T-helper 9 cell (primary cell): ENCODE data around the gene UNC5A.

ENCODE experiments used
- DNase-seq: peaks from one replicate; pipeline ENCODE4 v3.0.0-alpha.2; 2020
- total RNA-seq, 2 donors: gene quantifications; one replicate each; lab custom pipeline; 2026; lab: John Stamatoyannopoulos, UW

Gene UNC5A
- total RNA-seq: 0 to 0.07 reads per million in 2 donors

DNA sequence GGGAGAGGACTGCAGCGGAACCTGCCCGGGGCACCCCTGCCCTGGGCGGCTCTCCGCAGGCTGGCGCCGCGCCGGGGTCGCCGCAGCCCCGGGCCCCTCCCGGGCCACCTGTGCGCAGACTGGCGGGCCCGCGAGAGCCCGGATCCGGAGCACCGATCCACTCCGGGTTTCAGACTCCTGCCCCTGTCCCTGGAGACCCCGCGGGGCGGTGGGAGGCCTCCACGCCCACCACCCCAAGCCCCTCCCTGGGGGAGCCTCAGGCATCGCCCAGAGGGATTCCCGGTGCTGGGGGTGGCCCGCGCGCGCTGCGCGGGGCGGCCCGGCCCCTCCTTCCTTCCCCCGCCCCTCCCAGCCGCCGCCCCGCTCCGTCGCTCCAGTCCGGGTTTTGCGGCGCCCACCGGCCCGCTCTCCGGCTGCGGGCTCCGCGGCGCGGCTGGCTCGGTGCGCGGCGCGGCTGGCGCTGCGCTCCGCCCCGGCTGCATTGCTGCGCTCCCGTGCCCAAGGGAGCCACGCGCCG, at the start of gene UNC5A:
Gene UNC5A, plus strand, starts transcription at position 479 of the 517 bp plus-strand sequence. CDS start 192 bp downstream, outside the sequence.
- peak; percentile 48 for DNase-seq

DNA sequence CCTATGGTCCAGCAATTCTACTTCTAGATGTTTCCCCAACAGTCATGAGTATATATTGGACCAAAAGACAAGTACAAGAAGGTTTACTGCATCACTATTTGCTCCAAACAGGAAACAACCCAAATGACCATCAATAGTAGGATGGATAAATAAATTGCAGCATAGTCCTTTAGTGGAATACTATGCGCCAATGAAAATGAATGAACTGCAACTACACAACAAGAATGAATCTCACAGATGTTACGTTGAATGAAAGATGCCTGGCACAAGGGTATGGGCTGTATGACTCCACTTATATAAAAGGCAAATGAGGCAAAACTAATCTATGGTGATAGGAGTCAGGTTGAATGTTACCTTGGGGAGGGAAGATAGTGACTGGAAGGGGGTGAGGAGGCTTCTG, 48.6 kb upstream of the UNC5A start:
- no peak for DNase-seq

DNA sequence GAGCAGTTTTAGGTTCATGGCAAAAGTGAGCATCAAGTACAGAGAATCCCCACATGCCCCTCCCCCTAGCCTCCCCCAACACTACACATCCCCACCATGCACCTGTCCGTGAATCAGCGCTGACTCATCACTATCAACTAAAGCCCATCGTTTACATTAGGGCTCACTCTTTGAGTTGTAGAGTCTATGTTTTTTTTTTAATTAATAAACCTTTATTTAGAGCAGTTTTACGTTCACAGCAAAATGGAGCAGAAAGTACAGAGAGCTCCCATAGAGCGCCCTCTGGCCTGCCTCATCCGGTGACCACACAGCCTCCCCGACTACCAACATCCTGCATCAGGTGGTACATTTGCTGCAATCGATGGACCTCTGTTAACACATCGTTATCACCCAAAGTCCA, 47.9 kb upstream of the UNC5A start:
- DNase-seq: no peak

DNA sequence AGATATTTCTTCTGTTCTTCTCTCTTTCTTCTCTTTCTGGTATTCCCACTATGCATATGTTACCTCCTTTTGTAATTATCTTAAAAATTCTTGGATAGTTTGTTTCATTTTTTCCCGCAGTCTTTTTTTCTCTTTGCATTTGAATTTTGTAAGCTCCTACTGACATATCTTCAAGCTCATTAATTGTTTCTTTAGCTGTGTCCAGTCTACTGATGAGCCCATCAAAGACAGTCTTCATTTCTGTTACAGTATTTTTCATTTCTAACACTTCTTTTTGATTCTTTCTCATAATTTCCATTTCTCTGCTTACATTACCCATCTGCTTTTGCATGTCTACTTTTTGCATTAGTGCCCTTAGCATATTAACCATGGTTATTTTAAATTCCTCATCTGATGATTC, 44.7 kb upstream of the UNC5A start:
- no peak for DNase-seq

DNA sequence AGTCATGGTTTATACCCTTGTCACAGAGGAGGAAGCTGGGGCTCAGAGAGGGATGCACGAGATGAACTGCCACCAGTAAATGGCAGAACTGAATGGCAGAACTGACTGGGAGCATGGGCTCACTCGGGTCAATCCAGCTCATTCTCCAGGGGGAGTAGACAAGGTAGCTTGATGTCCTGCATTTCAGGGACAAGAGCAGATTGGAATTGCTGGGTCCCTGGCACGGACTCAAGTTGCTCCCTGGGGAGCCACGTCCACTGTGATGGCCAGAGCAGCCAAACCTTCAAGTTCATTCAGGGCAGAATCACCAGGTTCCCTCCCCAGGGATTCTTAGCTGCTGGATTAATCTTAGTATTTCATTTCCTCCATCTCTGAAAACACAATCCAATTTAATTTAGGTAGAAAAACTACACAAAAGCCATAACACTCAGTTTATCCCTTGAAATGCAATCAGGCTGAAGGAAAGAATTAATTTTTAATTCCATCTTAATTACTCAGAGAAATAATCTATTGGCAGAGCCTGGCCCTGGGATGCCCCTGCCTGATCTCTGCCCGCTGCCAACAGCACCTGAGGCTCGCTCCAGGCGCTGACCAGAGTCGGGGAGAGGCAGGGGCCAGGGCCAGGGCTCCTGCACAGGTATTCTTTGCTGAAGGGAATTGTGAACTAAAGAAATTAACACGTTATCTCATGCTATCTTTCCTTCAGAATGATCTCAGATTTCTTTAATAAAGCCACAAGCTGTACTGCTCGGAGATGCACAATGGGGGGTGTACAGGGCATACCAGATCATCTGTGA, 42.0 kb upstream of the UNC5A start:
- no peak for DNase-seq

DNA sequence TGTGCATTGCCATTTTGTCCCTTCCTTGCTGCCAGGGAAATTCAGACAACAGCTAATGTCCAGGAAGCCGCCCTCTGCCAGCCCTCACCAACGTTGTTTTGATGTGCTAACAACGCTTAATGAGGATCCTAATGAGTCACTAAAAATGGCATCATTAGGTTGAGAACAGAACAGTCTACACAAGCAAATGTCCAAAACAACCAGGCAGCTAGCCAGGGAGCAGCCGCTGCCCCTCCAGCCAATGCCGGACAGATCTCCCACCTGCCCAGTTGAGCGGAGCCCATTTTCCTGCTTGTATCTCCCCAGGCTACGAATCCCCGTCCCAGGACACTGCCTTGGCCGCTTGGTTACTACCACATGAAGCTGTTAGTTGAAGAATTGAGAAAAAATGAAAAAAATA, 40.4 kb upstream of the UNC5A start:
- no peak for DNase-seq

DNA sequence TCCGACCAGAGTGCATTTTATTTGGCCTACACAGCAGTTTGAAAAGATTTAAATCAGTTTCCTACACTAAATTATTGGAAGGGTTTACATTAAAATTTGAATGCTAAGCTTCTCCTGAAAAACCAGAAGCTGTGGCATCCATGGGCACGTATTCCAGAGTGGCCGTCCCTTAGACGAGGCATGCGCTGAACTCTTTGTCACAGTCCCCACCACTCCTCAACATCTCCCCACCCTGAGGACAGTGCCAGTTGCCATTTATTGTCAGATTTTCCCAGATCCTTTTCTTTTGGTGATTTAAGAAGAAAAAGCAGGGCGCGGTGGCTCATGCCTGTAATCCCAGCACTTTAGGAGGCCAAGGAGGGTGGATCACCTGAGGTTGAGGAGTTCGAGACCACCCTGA, 39.9 kb upstream of the UNC5A start:
- no peak for DNase-seq

DNA sequence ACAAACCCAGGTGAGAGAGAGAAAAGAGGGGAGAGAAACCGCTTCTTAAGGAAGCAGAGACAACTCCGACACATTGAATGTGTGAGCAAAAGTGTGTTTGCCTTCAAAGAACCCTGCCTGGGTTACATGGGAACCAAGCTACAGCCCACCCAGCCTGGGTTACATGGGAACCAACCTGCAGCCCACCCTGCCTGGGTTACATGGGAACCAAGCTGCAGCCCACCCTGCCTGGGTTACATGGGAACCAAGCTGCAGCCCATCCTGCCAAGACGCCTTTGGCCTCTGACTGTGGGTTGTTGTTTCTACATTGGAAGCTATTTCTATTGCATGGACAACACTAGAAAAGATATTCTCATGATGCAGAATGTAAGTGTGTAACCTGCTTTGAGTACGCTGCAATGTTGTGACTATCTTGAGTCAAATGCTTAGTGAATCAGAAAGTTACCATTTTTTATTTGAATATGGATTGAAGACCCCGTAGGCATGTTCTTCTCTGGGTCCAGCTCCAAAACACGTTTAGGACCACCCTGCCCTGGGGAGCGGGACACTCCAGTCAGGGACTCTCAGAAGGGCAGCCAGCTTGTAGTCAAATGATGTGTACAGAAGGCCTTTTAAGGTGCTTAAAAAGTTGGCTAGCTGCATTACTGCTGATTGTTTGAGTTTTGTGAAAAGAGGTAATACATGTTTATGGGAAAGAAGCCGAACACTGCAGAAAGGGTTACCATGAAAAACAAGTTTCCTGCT, 39.1 kb upstream of the UNC5A start:
- no peak for DNase-seq

DNA sequence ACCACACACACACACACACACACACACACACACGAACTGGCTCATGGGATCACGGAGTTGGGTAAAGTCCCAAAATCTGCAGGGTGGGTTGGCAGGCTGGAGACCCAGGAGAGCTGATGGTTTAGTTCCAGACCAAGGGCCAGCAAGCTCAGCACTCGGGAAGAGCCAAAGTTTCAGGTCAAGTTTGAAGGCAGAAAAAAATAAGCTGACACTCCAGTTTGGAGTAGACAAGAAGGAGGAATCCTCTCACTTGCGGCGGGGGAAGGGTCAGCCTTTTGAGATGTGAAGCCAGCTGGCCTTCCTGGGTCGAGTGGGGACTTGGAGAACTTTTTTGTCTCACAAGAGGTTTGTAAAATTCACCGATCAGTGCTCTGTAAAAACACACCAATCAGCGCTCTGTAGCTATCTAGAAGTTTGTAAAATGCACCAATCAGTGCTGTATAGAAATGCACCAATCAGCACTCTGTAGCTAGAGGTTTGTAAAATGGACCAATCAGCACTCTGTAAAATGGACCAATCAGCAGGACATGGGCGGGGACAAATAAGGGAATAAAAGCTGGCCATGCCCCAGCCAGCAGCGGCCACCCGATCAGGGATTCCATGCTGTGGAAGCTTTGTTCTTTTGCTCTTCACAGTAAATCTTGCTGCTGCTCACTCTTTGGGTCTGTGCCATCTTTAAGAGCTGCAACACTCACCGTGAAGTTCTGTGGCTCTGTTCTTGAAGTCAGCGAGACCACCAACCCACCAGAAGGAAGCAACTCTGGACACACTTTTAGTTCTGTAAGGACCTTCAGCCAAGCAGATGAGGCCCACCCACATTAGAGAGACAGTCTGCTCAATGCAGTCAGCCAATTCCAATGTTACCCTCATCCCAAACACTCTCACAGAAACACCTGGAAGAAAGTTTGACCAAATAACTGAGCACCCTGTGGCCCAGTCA, 37.8 kb upstream of the UNC5A start:
- no peak for DNase-seq

DNA sequence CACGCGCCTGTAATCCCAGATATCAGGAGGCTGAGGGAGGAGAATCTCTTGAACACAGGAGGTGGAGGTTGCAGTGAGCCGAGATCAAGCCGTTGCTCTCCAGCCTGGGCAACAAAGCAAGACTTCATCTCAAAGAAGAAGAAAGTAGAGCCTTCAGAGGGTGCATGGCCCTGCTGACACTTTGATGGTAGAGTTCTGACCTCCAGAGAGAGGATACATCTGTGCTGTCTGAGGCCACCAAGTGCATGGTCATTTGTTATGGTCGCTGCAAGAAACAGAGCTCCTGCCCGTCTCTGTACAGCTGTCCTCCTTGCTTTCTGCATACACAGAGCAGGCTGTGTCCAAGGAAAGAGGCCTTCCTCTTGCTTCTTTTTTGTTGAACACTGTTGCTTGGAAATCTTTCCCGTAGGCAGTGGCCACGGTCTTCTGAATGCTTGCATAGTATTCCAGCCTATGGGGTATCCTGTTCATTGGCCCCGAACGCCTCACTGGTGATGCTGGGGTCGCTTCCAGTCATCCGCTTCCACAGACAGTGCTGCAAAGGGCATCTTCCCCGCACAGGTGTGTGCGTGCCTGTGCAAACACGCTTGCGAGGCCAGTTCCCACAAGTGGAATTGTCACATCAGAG, 36.8 kb upstream of the UNC5A start:
- DNase-seq: no peak

DNA sequence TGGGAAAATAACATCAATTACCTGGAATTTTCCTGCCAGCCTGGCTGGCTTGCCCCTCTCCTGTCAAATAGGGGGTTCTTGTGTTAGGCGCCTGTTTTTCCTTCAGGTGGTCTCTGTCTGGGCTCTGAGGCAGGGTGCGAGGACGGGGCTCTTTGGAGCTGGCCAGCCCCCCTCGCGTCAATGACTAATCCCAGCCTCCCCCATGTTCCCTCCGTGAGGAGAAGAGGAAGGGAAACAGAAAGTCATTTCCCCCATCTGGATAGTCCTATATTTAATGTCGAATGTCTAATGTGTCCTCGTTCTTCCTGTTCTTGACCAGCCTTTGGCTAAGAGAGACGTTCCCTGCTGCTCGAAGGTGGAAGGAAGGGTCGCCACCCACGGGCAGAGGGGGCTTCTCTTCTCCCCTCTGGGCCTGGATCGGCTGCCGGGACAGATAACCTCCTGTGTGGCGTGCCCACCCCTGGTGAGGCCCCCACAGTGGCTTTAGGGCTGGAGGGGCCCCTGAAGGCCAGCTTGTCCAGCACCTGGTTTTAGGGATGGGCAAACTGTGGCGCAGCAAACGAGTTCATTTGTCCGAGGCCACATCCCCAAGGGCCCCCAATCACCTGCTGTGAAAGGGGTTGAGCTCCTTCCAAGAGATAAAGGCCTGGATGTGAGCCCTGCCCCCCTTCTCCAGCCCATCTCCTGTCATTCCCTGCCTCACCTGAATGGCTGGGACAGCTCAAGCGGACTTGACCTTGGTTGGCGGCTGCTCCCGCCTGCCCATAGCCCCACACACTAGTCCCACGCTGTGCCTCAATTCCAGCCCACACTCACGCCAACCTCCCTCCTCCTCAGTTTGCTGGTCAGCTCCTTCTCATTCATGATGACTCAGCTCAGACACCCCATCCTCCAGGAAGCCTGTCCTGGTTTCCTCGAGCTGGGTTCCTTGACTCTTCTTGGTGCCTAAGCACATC, 35.9 kb upstream of the UNC5A start:
- no peak for DNase-seq

DNA sequence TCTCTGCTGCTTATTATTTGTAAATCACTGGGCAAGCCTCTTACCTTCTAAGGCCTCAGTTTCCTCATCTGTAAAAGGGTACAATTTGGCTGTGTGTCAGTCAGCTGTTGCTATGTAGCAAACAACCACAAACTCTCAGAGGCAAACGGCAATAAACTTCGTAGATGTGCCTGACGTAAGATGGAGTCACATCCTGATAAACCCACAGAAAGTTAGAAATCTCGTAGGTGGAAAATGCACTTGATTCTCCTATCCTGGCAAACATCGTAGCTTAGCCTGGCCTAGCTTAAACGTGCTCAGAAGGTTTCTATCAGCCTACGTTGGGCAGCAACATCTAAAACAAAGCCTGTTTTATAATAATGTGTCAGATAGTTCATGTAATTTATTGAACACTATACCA, 35.0 kb upstream of the UNC5A start:
- DNase-seq: no peak

DNA sequence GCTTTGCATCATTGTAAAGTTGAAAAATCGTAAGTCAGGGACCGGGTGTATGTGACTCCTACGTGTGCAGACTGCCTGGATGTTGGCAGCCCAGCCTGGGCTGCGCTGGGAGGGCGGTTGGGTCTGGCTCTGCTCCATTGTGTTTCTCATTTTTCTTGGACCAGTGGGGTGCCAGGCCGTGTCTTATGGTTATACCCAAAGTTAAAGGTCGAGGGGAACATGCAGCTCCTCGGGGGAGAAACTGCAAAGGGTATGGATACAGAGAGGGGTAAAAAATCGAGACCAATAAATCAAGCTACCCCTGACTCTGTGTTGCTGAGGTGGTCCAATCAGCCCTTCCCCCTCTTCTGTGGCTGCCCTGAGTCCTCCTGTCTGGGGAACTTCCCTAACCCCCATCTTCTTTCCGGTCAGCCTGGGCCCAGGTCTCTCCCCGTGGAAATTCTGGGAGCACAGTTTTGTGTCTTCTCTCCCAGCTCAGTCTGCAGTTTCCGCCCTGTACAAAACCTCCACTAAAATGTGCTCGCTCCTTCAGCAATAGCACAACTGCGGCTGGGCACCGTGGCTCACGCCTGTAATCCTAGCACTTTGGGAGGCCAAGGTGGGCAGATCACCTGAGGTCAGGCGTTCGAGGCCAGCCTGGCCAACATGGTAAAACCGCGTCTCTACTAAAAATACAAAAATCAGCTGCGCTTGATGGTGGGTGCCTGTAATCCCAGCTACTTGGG, 34.1 kb upstream of the UNC5A start:
- no peak for DNase-seq

DNA sequence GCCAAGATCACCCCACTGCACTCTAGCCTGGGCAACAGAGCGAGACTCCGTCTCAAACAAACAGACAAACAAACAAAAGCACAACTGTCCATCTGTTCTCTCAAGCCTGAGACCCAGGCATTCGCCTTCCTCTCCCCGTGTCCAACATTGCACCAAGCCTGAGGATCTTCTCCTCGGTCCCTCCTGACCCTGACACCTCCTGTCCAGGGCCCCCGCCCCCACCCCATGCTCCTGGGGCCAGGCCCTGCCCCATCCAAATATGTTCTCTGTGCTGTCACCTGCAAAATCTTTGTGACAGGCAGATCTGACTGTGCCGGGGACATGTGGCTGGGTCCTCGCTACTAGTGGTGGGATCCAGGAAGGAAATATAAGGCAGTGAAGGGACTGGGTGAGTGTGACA, 33.4 kb upstream of the UNC5A start:
- DNase-seq: no peak

DNA sequence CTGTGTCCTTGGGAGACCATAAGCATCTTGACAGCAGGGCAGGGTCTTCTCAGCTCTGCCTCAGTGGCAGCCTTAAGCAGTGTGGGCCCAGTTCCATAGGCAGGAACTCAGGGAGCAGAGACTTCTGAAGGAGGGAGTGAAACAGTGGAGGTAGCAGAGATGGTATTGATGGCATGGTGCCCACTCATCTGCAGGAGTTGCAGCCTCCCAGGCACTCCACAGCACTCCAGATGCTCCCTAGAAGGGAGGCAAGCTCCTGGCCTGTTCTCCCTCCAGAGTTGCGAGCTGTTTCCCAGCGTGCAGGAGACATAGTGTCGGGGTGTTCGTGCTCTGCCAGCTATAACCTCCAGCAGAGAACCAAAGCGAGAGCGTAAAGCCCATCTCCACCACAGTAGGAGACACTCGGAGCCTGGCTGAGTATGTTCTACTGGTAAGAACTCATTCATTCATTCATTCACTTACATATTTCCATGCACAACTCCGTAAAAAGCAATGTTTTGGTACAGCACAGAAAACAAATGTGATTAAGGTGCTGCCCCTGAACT, 31.4 kb upstream of the UNC5A start:
- no peak for DNase-seq

DNA sequence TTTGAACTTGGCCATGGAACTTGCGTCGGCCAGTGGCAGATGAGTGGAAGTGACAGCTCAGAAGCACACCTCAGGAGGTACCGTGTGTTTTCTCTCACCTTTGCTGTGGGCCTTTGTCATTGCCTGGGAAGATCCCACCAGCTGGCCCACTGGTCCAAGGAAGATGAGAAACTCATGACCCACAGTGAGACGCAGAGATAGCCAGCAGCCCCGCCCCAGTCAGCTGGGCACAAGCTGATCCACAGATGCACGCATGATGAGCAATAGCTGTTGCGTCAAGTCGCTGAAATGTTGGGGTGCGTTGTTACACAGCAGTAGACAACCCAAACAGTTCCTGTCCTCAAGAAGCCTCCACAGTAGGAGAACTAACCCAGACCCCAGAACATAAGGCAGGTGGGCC, 30.8 kb upstream of the UNC5A start:
- no peak for DNase-seq

DNA sequence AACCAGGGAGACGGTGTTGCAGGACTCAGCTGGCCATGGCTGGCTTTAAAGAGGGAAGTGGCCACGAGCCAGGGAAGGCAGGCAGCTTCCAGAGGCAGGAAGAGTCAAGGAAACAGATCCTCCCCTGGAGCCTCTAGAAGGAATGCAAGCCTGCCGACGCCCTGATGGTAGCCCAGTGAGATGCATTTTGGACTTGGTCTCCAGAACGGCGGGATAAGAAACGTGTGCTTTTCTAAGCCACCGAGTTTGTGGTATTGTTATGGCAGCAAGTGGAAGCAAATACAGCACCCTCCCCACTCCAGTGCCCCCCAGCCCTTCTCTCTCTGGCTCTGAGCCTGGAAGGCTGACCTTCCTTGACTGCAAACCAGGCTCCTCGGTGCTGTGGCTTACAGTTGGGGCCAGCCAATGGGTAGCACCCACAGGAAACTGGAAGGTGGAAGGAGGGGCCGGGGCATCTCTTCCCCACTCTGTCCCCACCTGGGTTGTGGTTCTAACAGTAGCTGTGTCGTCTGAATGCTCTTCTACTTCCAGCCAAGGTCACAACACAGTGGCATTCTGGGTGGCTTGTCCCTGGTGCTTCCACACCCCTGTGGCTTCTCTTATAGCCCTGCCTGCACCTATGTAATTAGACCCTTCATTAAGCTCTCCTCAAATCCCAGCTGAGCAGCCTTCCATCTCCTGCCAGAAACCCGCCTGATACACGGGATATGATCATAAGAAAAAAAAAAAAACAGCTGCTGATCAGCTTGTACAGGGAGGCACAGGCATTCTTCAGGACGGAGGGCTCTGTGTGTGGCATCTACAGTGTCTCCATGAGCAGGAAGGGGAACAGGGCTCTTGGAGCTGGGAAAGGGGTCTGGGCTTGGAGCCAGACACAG, 29.9 kb upstream of the UNC5A start:
- DNase-seq: no peak

DNA sequence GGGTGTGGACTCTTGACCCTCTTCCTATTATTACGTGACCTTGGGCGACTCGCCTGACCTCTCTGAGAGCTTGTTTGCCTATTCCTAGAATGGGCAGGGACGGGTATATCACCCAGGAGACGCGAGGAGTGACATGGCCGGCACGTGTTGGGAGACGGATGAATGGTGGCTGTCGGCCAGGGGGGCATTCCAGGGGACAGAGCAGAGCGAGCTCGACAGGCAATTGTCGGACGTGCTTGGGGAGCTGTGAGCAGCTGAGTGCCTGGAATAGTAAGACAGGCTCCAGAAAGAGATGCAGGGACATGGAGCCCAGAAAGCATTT, 29.3 kb upstream of the UNC5A start:
- DNase-seq: no peak
